HL-60/S4 treated with retinoic acid at 250 ng/mL for 4 days and 3 days (cell line): ENCODE measurements around the gene CDK14.

Experiments
- in situ Hi-C: fragments of 300-500 bp; cut with MboI; formaldehyde crosslinking; loops from 2 replicates; pipeline ENCODE4 v1.7.0; 2022; ENCODE audit warnings: low sequenced_read_pairs

The CDK14 gene

GRCh38 chr7:90677486-90678404, 81.6 kb downstream of the CDK14 start:
- in situ Hi-C loops: no loop called here

- in situ Hi-C loops: no loop called here
Observed at GRCh38 chr7:90678986-90679385, 82.9 kb downstream of the CDK14 start.

DNA sequence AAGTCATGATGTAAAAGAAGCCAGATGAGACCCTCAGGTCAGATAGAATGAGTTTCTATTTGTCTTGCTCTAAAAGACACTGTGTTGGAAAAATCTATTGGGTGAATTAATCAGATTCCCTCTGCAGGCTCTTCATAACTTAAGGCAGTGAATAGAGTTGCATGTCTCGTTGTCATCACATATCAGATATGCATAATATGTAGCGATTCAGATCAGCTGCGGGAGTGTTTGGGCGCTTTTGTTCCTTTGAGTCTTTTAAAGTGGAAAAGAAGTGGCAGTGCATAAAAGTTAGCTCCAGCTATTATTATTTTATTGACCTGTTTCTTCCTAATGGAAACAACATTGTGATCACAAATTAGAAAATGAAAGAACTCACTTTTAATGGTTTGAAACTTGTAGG, 84.4 kb downstream of the CDK14 start:
- in situ Hi-C loops: no loop called here

- in situ Hi-C loops: no loop called here
Observed at GRCh38 chr7:90681336-90682022, 85.4 kb downstream of the CDK14 start.

DNA sequence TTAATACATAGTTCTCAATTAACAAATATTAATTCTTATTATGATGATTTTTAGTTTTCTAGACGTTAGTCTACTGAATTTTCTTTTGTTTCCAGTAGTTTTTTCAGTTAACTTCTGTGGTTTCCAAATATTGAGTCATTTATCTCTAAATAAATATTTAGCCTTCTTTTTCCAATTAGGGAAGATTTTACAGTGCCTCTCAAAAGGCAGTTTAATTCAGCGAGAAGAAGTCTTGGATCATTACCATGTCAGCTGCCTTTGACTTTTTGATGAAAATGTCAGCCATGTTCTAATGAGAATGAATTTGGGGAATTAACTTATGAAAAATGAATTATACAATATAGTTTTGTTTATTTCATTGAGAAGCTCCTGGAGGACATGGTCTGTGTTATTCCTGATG, 90.0 kb downstream of the CDK14 start:
- in situ Hi-C loops: no loop called here

DNA sequence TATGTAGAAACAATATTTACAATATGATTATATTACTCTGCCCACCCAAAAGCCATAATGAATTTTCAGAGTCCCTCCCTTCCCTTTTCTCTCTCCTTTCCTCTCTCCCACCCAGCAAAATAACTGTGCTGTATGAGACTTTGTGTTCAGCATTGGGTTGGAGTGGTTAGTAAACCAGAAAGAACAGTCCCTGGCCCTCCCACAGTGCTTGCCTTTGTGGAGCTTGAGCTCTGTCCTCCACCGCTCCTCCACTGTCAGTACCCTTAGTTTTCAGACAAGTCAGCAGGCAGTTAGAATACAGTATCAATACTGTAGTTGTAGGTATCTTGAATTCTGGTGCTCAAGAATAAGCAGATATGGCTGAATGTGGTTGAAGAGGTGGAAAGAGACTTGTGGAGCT, 92.7 kb downstream of the CDK14 start:
- in situ Hi-C loops: no loop called here

GRCh38 chr7:90689260-90689659, 93.1 kb downstream of the CDK14 start:
- in situ Hi-C loops: no loop called here

DNA sequence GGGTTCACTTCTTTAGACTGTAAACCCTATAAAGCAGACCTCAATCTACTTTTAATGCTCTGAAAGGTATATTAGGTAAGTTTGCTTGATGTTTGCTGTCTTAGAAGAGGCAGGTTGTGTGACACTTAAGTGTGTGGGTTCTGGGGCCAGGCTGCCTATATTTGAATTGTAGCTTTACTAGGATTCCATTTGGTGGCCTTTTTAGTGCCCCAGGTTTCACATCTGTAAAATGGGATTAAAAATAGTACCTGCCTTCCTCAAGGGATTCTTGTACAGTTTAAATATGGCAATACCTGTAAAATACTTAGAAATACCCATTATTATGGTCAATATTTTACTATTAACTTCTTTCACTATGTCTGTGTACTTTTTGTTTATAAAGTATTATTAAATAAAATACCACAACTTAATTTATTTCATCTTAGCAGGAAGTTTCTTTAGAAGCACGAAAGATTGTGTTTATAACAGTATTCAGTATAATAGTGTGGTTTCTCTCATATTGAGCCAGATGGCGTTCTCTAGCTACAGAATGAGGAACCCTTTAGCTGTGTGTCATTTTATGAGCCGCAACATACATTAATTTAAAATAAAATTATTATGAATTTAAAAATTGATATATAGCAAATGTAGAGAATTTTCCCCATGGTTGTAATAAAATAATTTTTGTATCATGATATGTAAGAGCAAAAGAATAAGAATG, 94.2 kb downstream of the CDK14 start:
- in situ Hi-C loops: no loop called here

DNA sequence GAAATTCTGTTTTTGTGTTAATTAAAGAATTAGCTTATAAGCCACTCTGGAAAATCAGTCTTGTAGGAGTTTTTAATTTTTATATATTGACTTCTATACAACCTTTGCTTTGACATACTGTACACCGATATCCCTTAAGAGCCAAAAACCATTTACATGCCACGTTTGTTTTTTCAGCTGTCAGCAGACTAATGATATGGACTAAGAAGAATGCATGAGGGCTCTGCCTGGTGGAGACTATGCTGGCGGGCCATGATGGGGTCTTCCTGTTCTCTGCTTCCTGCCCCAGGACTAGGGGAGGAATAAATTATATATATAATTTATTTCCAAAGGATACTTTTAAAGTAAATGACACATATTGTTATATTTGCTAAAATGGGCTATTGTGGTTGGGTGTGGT, 96.3 kb downstream of the CDK14 start:
- in situ Hi-C loops: no loop called here

DNA sequence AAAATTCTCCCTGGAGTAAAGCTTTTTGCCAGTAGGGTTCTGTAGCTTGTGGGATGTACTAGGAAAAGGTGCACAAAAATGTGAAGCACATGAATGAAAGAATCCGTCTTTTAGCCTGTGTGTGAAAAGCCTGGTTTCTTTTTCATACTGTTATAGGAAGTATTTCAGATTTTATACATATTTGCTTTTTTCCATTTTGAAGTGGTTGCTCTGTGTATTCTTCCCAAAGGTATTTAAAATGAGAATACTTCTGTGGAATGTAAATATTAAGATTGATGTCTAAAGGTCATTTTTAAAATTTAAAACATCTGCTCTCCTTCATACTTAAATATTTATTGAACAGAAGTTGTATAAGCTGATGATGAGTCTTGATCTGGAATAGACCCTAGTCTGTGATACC, 96.8 kb downstream of the CDK14 start:
- in situ Hi-C loops: no loop called here

- in situ Hi-C loops: no loop called here
Observed at GRCh38 chr7:90693939-90694338, 97.8 kb downstream of the CDK14 start.

GRCh38 chr7:90698616-90699015, 102.5 kb downstream of the CDK14 start:
- in situ Hi-C loops: no loop called here

DNA sequence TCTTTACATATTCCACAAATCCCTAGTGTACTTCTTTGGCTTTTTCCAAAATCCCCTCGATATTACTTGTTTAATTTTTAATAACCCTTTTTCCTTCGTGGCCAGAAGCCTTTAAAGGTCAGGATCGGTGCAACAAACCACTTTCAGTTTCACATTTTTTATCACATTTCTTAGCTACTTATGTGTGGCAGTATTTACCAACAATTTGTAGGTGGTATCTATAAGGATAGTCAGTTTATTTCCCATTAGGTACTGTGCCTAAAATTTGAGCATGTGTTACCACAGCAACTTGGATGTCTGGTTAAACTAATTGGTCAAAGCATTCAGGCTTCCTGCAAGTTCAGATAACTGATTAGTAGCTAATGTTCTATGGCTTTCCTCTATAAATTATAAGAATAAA, 104.9 kb downstream of the CDK14 start:
- in situ Hi-C loops: no loop called here

GRCh38 chr7:90701771-90702170, 105.7 kb downstream of the CDK14 start:
- in situ Hi-C loops: no loop called here

GRCh38 chr7:90705391-90706071, 109.4 kb downstream of the CDK14 start:
- in situ Hi-C loops: no loop called here

DNA sequence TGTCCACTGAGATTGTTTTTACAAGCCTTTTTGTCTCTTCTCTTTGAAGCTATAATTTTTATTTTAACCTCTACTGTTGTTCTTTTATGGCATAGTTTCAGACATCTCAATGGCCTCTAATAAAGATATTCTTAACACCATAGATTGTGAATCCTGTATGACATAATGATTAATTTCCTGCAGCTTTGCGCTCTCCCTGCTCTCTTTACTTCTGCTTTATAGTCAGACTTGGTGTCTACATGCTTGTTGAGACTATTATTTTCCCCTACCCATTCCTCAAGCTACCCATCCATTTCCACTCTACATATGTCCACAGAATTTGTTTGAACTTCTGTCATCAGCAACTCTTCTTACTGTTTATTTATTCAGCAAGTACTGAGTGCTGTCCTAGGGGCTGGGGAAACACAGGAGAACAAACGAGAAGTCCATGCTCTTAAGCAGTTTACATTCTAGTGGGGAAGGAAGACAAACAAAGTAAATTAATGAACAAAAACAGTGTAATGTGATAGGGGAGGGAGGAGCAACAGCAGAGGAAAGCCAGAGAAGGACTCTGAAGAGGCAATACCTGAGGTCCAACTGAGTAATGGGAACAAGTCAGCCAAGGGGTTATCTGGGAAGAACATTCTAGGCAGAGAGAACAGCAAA, 110.1 kb downstream of the CDK14 start:
- in situ Hi-C loops: no loop called here

GRCh38 chr7:90708841-90709317, 112.8 kb downstream of the CDK14 start:
- in situ Hi-C loops: no loop called here

GRCh38 chr7:90709501-90710465, 113.7 kb downstream of the CDK14 start:
- in situ Hi-C loops: no loop called here

DNA sequence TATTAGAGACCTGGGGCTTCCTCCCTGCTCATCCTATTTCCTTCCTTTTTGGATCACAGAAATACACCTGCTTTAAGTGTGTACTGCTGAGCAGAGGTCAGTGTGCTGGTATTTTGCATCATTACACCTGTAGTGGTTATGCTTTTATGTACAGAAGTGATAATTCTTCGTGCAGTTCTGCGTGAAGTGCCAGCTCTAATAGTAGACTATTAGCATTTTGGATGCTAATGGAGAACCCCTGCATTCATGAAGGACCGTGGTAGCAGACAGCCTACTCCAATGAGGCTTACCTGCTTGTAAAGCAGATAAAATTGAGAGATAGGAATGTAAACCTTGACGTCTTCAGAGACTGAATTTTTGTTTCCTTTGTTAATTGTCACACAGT, 114.3 kb downstream of the CDK14 start:
- in situ Hi-C loops: no loop called here
